HEK293 (cell line): Measurements from ENCODE around the gene CDYL2.

ENCODE experiments used
- KLF10 ChIP-seq: fragments of 450-650 bp; IDR thresholded peaks from 2 replicates; pipeline ENCODE4 v1.5.1; 2018; ENCODE audit warnings: missing biosample characterization, mild to moderate bottlenecking, missing genetic modification characterization
- ZFP37 ChIP-seq: fragments of 450-650 bp; formaldehyde crosslinking; IDR thresholded peaks from 2 replicates; pipeline ENCODE4 v1.5.1; 2016; ENCODE audit warnings: missing biosample characterization, missing genetic modification characterization
- ZNF324 ChIP-seq: fragments of 450-650 bp; formaldehyde crosslinking; IDR thresholded peaks from 2 replicates; pipeline ENCODE4 v1.5.1; 2016; ENCODE audit warnings: missing biosample characterization, missing genetic modification characterization
- ZNF341 ChIP-seq: fragments of 450-650 bp; formaldehyde crosslinking; IDR thresholded peaks from 2 replicates; pipeline ENCODE4; 2016; ENCODE audit warnings: low read depth, missing biosample characterization, missing genetic modification characterization
- ZNF501 ChIP-seq: fragments of 450-650 bp; formaldehyde crosslinking; IDR thresholded peaks from 2 replicates; pipeline ENCODE4 v1.5.1; 2016; ENCODE audit warnings: missing biosample characterization, missing genetic modification characterization
- ZNF626 ChIP-seq: fragments of 450-650 bp; sonication (Bioruptor Pico); formaldehyde crosslinking; IDR thresholded peaks from 2 replicates; pipeline ENCODE4 v1.5.1; 2018; ENCODE audit warnings: missing biosample characterization, missing genetic modification characterization, inconsistent platforms
- TF ChIP-seq, protein P1 (sequence below): fragments of 450-650 bp; formaldehyde crosslinking; IDR thresholded peaks from 2 replicates; pipeline ENCODE4 v1.5.1; 2016; ENCODE audit warnings: missing biosample characterization, missing genetic modification characterization
- TF ChIP-seq, protein P2 (sequence below): fragments of 450-650 bp; formaldehyde crosslinking; IDR thresholded peaks from 2 replicates; pipeline ENCODE4 v1.5.1; 2016; ENCODE audit warnings: missing biosample characterization, missing genetic modification characterization
- TF ChIP-seq, protein P3 (sequence below): sonication (generic); formaldehyde crosslinking; IDR thresholded peaks from 2 replicates; pipeline ENCODE4 v1.8.1; 2022; ENCODE audit warnings: mild to moderate bottlenecking, moderate library complexity, missing genetic modification reagents

DNA sequence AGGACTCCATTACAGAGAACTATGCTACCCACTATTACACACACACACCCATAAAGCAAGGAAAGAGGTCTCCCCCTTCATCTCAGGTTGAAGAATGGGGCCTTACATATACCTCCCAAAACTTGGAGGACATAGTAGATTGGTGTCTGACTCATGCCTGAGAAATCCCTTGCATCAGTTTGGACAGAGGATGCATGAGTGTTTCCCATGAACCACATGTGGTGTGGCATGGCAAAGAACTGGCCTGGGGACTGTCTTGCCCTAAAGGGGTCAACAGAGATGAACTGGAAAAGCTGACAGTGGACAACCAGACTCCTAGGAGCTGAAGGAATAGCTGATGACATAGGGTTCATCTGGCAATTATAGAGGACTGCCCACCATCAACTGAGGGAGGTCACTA lies 209.6 kb downstream of the CDYL2 start:
- no peak for TF ChIP-seq KLF10 (tag by site-specific recombination)
- TF ChIP-seq ZNF324 (tag by site-specific recombination), result no peak
- TF ChIP-seq, protein P1, sequence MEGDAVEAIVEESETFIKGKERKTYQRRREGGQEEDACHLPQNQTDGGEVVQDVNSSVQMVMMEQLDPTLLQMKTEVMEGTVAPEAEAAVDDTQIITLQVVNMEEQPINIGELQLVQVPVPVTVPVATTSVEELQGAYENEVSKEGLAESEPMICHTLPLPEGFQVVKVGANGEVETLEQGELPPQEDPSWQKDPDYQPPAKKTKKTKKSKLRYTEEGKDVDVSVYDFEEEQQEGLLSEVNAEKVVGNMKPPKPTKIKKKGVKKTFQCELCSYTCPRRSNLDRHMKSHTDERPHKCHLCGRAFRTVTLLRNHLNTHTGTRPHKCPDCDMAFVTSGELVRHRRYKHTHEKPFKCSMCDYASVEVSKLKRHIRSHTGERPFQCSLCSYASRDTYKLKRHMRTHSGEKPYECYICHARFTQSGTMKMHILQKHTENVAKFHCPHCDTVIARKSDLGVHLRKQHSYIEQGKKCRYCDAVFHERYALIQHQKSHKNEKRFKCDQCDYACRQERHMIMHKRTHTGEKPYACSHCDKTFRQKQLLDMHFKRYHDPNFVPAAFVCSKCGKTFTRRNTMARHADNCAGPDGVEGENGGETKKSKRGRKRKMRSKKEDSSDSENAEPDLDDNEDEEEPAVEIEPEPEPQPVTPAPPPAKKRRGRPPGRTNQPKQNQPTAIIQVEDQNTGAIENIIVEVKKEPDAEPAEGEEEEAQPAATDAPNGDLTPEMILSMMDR (tag by site-specific recombination), result no peak
- TF ChIP-seq ZNF626 (tag by site-specific recombination), result no peak
- TF ChIP-seq ZFP37 (tag by site-specific recombination), result no peak
- no peak for TF ChIP-seq ZNF501 (tag by site-specific recombination)
- TF ChIP-seq, protein P2, sequence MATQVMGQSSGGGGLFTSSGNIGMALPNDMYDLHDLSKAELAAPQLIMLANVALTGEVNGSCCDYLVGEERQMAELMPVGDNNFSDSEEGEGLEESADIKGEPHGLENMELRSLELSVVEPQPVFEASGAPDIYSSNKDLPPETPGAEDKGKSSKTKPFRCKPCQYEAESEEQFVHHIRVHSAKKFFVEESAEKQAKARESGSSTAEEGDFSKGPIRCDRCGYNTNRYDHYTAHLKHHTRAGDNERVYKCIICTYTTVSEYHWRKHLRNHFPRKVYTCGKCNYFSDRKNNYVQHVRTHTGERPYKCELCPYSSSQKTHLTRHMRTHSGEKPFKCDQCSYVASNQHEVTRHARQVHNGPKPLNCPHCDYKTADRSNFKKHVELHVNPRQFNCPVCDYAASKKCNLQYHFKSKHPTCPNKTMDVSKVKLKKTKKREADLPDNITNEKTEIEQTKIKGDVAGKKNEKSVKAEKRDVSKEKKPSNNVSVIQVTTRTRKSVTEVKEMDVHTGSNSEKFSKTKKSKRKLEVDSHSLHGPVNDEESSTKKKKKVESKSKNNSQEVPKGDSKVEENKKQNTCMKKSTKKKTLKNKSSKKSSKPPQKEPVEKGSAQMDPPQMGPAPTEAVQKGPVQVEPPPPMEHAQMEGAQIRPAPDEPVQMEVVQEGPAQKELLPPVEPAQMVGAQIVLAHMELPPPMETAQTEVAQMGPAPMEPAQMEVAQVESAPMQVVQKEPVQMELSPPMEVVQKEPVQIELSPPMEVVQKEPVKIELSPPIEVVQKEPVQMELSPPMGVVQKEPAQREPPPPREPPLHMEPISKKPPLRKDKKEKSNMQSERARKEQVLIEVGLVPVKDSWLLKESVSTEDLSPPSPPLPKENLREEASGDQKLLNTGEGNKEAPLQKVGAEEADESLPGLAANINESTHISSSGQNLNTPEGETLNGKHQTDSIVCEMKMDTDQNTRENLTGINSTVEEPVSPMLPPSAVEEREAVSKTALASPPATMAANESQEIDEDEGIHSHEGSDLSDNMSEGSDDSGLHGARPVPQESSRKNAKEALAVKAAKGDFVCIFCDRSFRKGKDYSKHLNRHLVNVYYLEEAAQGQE (tag by site-specific recombination), result no peak
- TF ChIP-seq, protein P3, sequence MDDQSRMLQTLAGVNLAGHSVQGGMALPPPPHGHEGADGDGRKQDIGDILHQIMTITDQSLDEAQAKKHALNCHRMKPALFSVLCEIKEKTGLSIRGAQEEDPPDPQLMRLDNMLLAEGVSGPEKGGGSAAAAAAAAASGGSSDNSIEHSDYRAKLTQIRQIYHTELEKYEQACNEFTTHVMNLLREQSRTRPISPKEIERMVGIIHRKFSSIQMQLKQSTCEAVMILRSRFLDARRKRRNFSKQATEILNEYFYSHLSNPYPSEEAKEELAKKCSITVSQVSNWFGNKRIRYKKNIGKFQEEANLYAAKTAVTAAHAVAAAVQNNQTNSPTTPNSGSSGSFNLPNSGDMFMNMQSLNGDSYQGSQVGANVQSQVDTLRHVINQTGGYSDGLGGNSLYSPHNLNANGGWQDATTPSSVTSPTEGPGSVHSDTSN, result no peak
- no peak for TF ChIP-seq ZNF341
